GM18499 (cell line): ENCODE measurements around the gene LPGAT1.
"Not testable (repeated sequence)": the region's sequence is repeated elsewhere in the genome, so short reads cannot be mapped to it uniquely, and the experiment has no call there.

Source experiments
- ATAC-seq: cut with Tn5 transposase; IDR thresholded peaks from one replicate; pipeline ENCODE4 v1.9.1; 2021; ENCODE audit warnings: moderate number of reproducible peaks; ENCODE audit not compliant: insufficient read depth, unreplicated experiment

LPGAT1 gene

DNA sequence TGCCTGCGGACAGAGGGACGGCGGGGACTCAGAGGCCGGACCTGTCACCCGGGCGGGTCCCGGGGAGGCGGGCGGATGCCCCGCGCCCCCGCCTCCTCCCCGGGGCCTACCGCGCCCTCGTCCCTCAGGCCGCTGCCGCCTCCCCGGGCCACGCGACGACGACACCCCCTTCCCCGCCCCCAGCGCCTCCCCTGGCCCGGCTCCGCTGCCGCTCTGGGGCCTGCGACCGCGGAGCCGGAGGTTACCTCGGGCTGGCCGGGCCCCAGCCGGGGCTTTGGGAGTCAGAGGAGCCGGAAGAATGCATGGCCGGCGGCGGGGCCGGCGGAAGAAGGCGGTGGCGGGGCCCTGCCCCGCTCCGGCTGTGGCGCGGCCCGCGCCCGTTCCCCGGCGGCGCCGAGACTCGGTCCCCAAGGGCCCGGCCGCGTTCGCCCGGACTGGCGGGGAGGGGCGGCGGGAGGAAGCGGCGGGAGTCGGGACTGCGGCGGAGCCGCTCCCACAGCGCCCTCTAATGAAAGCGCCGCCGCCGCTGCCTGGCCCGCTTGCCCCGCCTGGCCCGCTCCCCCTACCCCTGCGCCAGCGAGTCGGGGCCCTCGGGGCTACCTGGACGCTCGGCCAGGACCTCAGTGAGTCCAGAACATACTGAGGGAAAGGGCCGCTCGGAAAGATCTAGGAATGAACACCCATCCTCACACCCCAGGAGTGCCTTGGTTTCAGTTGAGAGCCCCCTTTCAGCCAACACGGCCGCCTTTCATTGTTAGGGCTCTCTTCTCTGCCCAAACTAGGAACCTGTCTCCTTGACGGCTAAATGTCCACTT lies at the start of gene LPGAT1:
TSS of gene LPGAT1 (minus strand) at position 436 of the 815 bp plus-strand sequence. CDS start 1,467 bp downstream, outside the sequence.
- no peak for ATAC-seq

- ATAC-seq, result no peak
These were observed 48.9 kb upstream of the LPGAT1 start for GRCh38 chr1:211879475-211879874.

- ATAC-seq, result no peak
These were observed 46.5 kb upstream of the LPGAT1 start for GRCh38 chr1:211876851-211877590.

DNA sequence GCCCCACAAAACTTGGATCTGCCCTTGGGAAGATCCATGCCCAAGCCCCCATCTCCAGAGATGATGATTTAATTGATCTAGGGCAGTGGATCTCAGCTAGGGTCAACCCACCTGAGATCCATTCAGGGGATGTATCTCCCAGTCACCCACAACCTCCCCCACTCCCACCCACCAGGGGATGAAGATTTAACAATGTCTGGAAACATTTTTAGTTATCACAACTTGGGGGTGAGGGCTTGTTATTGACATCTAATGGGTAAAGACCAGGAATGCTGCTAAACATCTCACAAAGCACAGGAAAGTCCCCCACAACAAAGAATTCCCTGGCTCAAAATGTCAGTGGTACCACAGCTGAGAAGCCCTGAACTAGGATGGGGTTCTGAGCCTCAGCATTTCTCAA lies 45.0 kb upstream of the LPGAT1 start:
- ATAC-seq, result no peak

- ATAC-seq, result no peak
These were observed 44.2 kb upstream of the LPGAT1 start for GRCh38 chr1:211874521-211875347.

DNA sequence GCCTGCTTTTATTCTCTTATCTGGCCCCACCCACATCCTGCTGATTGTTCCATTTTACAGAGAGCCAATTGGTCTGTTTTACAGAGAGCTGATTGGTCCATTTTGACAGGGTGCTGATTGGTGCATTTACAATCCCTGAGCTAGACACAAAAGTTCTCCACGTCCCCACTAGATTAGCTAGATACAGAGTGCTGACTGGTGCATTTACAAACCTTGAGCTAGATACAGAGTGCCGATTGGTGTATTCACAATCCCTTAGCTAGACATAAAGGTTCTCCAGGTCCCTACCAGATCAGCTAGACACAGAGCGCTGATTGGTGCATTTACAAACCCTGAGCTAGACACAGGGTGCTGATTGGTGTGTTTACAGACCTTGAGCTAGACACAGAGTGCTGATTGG lies 43.2 kb upstream of the LPGAT1 start:
- not testable (repeated sequence) for ATAC-seq

- no peak for ATAC-seq
These were observed 39.6 kb upstream of the LPGAT1 start for GRCh38 chr1:211870156-211870555.

DNA sequence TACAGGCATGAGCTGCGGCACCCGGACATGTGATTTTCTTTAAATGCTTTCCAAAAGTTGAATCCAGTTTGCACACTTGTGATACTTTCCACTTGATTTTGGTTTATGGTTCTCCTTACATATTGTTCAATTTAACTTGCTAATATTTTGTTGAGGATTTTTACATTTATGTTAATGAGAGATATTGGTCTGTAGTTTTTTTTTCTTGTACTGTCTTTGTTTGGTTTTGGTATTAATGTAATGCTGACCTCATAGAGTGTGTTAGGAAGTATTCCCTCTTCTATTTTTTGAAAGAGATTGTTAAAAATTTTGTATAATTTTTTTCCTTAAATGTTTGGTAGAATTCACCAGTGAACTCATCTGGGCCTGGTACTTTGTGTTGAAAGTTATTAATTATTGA lies 34.6 kb upstream of the LPGAT1 start:
- ATAC-seq, result no peak

- no peak for ATAC-seq
These were observed 28.8 kb upstream of the LPGAT1 start for GRCh38 chr1:211859405-211859804.

GRCh38 chr1:211851174-211851573 lies 20.6 kb upstream of the LPGAT1 start:
- no peak for ATAC-seq

DNA sequence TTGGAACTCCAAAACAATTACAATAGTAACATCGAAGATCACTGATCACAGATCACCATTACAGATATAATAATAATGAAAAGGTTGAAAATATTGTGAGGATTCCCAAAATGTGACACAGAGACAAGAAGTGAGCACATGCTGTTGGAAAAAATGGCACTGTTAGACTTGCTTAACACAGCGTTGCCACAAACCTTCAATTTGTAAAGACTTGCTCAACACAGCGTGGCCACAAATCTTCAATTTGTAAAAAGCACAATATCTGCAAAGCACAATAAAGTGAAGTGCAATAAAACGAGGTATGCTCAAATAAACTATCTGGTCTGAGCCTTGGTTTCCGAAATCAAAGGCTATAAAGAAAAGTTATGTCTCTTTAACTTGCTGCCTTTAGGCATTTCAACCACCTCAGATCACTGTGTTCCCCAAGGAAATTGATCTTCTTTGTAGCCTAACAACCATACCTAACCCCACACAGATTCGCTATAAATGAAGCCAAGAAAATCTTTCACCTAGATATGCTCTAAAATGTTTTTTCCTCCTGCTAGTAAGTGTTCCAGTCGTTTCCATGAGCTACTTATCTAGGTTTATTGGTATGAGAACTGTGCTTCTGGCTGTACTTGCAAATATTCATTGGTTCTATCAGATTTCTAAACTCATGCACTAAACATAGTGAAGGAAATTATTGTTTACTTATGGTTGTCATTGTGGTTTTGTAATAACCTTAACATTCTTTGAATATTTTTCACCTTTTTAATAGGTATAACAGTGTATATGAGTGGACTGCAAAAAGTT lies 13.1 kb upstream of the LPGAT1 start:
- ATAC-seq, result no peak

DNA sequence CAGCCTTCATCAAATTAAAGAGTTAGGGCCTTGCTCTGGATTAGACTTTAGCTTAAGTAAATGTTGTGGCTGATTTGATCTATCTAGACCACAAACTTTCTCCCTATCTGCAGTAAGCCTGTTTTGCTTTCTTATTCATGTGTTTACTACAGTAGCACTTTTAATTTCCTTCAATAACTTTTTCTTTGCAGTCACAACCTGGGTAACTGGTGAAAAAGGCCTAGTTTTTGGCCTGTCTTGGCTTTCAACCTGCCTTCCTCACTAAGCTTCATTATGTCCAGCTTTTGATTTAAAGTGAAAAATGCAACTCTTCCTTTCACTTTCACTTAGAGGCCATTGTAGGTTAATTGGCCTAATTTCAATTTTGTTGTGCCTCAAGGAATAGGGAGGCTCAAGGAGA lies 12.5 kb upstream of the LPGAT1 start:
- ATAC-seq, result no peak

- ATAC-seq, result no peak
These were observed 12.0 kb upstream of the LPGAT1 start for GRCh38 chr1:211842518-211842917.

DNA sequence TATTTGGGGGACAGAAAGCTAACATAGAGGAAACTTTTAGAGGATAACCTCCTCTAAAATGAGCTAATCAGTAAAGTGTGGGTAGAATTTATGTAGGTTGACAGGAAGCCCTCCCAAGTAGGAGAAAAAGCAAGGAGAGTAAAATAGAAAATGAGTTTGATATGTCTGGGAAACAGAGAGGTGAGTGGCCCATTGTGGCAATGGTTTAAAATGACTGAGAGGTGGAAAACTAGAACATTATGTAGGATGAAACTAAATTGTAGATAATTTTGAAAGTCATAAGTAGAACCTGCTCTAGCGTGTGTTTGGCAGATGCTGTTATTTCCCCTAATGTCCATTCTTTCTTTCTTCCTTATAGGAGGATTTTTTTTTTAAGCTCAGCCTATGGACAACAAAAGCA lies 8.5 kb upstream of the LPGAT1 start:
- no peak for ATAC-seq

DNA sequence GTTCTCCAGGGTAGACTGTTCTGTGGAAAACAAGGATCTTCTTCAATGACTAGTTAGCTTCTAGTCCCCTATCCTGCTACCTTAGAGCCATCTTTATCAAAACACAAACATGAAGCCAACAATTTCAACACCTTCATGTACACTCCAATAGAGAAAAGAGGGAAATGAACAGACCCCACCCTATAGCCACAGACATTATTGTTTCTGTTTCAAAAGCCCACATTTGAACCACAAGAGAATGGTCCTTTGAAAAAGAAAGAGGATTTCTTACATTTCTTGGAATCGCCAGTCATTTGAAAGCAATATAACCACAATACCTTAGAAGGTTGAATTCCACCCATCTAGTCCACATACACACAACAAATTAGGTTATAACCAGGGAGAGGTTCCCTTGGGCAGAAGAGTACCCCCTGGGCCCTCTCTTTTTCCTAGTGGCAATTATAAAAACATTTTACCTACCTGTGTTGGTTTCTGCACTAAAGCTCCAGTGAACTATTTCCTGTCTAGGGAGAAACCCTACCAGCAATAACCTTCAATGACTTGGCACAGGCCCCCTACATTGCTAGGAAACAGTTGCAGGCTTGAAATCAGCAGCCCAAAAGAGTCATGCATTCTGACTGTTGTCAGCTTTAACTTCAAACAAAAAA lies 2.7 kb upstream of the LPGAT1 start:
- no peak for ATAC-seq

DNA sequence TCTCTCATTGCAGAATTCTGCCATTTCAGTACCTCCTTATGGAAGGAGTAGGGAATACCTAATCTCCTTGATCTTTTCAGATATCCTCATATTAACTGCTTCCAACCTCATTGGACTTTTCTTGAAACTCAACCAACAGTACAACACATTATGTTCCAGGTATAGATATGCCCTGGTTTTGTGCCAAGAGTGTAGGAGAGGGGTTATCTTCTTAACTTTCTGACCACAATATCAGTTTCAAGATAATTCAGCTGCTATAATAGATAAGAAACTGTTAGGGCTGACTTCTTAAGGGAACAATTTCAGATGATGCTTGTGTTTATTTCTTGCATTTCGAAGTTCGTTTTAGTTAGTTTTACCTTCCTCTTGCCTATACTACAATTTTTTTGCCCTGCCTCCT lies 2.1 kb upstream of the LPGAT1 start:
- no peak for ATAC-seq

GRCh38 chr1:211831558-211832323 lies 1.2 kb upstream of the LPGAT1 start:
- no peak for ATAC-seq

DNA sequence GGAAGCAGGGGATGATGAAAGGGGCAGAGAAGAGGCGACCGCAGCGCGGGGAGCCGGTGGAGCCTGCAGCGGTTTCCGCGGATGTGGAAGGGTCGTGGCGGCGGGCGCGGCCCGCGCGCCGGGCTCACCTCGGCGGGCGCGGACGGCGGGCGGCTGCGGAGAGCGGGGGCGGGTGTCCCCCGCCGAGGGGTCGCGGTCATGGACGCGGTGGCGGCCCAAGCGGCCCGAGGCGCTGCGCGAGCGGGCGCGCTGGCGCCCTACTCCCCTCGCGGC lies 572 bp downstream of the LPGAT1 start:
- no peak for ATAC-seq
